Hepatocyte (in vitro differentiated cells): Measurements from ENCODE around the gene PRR3.
"Not testable (repeated sequence)": the region's sequence is repeated elsewhere in the genome, so short reads cannot be mapped to it uniquely, and the experiment has no call there.

Experiments
- EZH2 ChIP-seq: fragments of 200-600 bp; sonication (generic); IDR thresholded peaks from 2 replicates; pipeline ENCODE4 v1.6.1; 2016; ENCODE audit warnings: antibody characterized with exemption, mild to moderate bottlenecking, borderline replicate concordance
- EZH2phosphoT487 ChIP-seq: fragments of 200-600 bp; sonication (generic); IDR thresholded peaks from one replicate; pipeline ENCODE4 v1.6.1; 2018; ENCODE audit warnings: antibody characterized with exemption, mild to moderate bottlenecking, low read depth, moderate library complexity; ENCODE audit not compliant: unreplicated experiment, severe bottlenecking
- TF ChIP-seq, protein P1 (sequence below): fragments of 200-600 bp; sonication (generic); IDR thresholded peaks from 2 replicates; pipeline ENCODE4 v1.5.1; 2016; ENCODE audit warnings: antibody characterized with exemption, mild to moderate bottlenecking; ENCODE audit not compliant: poor library complexity

DNA sequence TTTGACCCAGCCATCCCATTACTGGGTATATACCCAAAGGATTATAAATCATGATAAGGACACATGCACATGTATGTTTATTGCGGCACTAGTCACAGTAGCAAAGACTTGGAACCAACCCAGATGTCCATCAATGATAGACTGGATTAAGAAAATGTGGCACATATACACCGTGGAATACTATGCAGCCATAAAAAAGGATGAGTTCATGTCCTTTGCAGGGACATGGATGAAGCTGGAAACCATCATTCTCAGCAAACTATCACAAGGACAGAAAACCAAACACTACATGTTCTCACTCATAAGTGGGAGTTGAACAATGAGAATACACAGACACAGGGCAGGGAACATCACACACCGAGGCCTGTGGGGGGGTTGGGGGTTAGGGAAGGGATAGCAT, 30.7 kb upstream of the PRR3 start:
- TF ChIP-seq, protein P1, sequence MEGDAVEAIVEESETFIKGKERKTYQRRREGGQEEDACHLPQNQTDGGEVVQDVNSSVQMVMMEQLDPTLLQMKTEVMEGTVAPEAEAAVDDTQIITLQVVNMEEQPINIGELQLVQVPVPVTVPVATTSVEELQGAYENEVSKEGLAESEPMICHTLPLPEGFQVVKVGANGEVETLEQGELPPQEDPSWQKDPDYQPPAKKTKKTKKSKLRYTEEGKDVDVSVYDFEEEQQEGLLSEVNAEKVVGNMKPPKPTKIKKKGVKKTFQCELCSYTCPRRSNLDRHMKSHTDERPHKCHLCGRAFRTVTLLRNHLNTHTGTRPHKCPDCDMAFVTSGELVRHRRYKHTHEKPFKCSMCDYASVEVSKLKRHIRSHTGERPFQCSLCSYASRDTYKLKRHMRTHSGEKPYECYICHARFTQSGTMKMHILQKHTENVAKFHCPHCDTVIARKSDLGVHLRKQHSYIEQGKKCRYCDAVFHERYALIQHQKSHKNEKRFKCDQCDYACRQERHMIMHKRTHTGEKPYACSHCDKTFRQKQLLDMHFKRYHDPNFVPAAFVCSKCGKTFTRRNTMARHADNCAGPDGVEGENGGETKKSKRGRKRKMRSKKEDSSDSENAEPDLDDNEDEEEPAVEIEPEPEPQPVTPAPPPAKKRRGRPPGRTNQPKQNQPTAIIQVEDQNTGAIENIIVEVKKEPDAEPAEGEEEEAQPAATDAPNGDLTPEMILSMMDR: not testable (repeated sequence)
- not testable (repeated sequence) for TF ChIP-seq EZH2, EZH2phosphoT487
